Neural progenitor cell (in vitro differentiated cells): ENCODE results near the gene PODNL1.

Experiments used
- CTCF ChIP-seq: fragments of 200-600 bp; sonication (generic); IDR thresholded peaks from 2 replicates; pipeline ENCODE4 v1.5.1; 2017; ENCODE audit warnings: antibody characterized with exemption, mild to moderate bottlenecking
- EZH2 ChIP-seq: fragments of 200-600 bp; sonication (generic); IDR thresholded peaks from 2 replicates; pipeline ENCODE4 v1.6.1; 2017; ENCODE audit warnings: antibody characterized with exemption, mild to moderate bottlenecking, moderate library complexity
- EZH2phosphoT487 ChIP-seq: fragments of 200-600 bp; sonication (generic); IDR thresholded peaks from 2 replicates; pipeline ENCODE4 v1.6.1; 2017; ENCODE audit warnings: antibody characterized with exemption

GRCh38 chr19:13906521-13906904, 31.7 kb downstream of the PODNL1 start:
- no peak for TF ChIP-seq EZH2
- no peak for TF ChIP-seq CTCF
- no peak for TF ChIP-seq EZH2phosphoT487
